GM19438 (cell line): ENCODE measurements around the gene RNF224.
"Not testable (repeated sequence)": the region's sequence is repeated elsewhere in the genome, so short reads cannot be mapped to it uniquely, and the experiment has no call there.

Source experiments
- ATAC-seq: cut with Tn5 transposase; IDR thresholded peaks from one replicate; pipeline ENCODE4 v1.9.1; 2021; ENCODE audit warnings: low read depth; ENCODE audit not compliant: unreplicated experiment

Gene RNF224

GRCh38 chr9:137236936-137237421 is 9.7 kb downstream of the RNF224 start:
- ATAC-seq: no peak

- ATAC-seq: no peak
Measured at GRCh38 chr9:137237759-137238726, 10.7 kb downstream of the RNF224 start.

DNA sequence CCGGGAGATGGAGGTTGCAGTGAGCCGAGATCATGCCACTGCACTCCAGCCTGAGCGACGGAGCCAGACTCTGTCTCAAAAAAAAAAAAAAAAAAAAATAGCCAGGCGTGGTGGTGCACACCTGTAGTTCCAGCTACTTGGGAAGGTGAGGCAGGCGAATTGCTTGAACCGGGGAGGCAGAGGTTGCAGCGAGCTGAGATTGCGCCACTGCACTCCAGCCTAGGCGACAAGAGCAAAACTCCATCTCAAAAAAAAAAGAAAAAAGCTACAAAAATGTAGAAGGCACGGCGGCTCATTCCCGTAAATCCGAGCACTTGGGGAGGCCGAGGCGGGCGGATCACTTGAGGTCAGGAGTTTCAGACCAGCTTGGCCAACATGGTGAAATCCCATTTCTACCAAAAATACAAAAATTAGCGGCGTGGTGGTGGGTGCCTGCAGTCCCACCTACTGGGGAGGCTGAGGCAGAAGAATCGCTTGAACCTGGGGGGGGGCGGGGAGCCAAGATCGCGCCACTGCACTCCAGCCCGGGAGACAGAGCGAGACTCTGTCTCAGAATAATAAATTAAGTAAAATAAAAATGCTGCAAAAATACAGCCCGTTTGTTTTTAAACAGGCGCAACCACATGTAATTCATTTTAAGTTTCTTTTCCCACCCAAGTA is 12.4 kb downstream of the RNF224 start:
- not testable (repeated sequence) for ATAC-seq

GRCh38 chr9:137240318-137240840 is 13.1 kb downstream of the RNF224 start:
- peak; percentile 28 for ATAC-seq

GRCh38 chr9:137240841-137241489 is 13.7 kb downstream of the RNF224 start, which contains the start of gene TUBB4B:
Gene TUBB4B (plus strand): TSS chr9:137241287. CDS start chr9:137241361, 74 bp downstream.
- peak; percentile 62 for ATAC-seq

DNA sequence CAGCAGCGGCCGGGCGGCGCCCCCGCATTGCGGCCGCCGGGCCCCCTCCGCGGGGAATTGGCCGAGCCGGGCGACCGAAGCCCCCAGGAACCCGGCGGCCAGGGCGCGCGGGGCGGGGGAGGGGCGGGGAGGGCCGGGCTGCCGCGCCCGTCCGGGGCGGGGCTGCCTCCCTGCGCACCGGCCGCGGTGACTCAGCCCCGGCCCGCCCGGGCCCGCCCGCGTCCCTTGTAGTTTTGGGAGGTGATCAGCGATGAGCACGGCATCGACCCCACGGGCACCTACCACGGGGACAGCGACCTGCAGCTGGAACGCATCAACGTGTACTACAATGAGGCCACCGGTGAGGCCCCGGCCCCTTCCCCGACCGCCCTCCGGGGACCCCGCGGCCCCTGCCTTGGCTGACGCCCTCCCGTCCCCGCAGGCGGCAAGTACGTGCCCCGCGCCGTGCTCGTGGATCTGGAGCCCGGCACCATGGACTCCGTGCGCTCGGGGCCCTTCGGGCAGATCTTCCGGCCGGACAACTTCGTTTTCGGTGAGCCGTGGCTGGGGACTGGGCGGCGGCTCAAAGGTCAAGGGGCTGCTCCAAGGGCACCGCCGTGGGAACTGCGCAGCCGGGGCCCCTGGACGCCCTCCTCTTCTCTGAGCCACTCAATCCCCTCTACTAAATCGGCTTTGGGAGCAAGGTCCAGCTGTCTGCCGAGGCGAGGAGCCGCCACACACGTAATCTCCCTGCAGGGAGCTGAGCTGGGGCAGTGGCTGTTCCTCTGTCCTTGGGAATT is 14.4 kb downstream of the RNF224 start:
- peak; percentile 8 for ATAC-seq

GRCh38 chr9:137242269-137243203 is 15.2 kb downstream of the RNF224 start:
- ATAC-seq: no peak

GRCh38 chr9:137243266-137243625 is 15.9 kb downstream of the RNF224 start:
- ATAC-seq: not testable (repeated sequence)

DNA sequence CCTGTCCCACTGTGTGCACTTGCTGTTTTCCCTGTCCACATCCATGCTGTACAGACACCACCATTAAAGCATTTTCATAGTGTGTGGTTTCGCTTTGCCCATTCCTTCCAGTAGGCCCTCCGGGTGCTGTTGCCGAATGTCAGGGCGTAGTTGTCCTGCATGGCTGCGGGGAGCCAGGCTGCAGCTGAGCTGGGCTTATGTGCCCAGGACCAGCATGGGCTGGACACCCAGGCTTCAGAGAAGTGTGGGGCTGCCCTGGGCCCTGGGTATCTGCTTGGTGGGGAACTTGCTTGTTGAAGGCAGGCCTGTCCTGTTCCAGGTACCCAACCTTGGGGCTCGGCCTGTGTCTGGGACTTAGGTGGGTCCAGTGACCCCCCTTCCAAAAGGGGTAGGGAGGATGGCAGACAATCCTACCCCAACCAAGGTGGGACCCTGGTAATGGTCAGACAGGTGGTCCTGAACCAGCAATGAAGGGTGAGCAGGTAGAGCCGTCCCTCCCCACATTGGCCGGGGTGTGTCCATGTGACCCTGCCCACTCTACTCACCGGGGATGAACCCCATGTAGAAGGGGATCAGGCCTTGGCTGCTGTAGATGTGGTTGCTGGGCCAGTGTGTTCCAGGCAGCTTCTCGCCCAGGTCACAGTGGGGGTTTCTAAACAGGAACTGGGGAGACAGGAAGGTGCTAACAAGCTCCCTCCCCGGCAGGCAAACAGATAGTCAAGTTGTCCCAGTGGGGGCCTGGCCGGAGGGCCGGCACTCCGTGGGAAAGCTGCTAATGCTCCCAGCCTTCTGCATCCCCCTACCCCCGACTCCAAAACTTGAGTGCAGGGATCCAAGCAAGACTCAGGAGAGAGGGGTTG is 16.6 kb downstream of the RNF224 start:
- no peak for ATAC-seq

GRCh38 chr9:137244486-137245449 is 17.5 kb downstream of the RNF224 start:
- no peak for ATAC-seq

DNA sequence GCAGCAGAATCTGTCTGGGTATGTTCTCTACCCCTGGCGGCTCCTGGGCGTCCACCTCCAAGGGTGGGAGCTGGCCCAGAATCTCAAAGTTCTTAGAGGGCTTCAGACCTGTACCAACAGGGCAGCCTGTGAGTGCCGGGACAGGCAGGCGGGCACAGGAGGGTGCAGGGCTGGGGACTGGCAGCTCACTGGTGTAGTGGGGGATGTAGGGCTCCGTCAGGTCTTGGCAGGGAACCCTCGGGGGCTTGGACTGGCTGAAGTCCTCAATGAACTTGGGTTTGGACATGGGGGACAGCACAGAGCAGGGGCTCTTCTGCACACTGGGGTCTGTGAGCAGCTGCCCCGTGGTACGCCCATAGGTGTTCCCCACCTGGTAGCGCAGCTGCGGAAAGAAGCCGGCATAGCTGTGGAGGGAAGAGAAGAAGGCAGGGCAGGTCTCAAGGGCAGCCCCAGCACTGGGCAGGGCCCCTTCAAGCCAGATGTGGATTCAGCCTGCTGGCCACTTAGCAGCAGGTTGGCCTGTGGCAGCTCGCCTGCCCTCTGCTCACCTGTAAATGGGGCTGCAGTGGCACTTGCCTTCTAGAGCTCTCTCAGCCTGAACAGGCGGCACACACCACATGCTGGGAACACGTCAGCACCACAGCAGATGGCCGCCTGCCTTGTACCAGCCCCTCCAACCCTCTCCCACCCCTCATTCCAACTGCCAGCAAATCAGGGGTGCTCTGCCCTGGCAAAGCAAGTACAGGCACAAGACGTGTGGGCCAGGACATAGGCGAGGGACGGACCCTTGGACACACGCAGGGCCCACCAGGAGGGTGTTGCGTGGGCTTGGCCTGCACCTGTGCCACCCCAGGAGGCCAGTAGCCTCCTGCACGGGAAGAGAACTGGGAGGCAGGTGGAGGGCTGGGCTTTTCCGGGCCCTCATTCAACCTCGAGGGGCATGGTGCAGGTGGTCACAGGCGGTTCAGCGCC is 18.4 kb downstream of the RNF224 start:
- ATAC-seq: no peak

DNA sequence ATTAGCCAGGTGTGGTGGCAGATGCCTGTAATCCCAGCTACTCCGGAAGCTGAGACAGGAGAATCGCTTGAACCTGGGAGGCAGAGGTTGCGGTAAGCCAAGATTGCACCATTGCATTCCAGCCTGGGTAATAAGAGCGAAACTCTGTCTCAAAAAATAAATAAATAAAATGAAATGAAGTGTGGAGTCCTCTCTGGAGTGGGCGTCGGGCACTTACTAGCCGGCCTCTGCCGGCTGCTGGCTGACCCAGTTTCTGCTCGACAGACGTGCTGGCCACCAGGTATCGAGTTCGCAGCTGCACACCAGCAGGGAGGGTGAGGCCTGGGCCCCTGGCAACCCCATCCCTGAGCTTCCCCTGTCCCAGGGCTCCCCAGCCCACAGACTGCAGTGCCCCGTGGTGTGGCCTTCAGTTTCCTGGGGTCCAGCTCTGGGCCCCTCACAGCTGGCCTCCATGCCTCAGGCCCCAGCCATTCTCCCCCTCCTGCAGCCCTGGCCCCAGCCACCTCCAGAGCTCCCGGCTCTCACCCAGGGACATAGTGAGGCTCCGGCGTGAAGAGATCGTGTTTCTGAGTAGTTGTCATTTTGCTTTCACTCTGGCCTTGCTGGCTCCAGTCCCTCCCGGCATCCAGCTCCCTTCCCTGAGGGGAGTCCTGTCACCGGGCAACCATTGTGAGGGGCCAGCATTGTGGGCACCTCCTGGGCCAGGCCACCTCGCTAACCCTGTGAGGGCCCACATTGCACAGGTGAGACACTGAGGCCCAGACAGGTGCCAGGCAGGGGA is 20.0 kb downstream of the RNF224 start:
- ATAC-seq: no peak

DNA sequence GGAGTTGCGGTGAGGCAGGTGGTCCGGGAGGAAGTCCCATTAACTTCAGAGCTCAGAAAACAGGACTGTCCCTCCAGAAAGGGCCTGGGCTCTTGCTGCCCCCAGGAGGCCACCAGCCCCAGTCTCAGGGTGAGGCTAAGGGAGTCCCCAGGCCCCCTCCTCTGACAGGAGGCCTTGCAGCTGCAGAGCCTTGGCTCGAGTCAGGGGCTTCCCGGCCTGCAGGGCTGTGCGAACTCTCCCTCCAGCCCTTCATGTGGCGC is 20.5 kb downstream of the RNF224 start:
- ATAC-seq: no peak

GRCh38 chr9:137250329-137251193 is 23.3 kb downstream of the RNF224 start:
- no peak for ATAC-seq

DNA sequence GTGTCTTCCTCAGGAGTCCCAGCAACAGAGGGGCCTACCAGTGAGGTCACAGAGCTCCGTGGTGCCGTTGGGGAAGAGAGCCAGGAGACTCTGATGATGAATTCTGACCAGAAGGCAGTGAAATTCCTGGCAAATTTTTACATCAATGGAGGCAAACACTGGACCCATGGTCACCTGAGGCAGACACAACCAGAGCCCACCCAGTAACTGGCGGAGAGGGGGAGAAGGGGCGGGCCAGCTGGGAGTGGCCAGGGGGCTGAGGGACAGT is 23.8 kb downstream of the RNF224 start, which contains the start of gene STPG3:
Gene STPG3 (plus strand): TSS at position 93 of the 268 bp plus-strand sequence. CDS start 1 bp downstream, at position 94.
- ATAC-seq: no peak
